ENCODE results near the gene CBLIF.

Gene CBLIF

GRCh38 chr11:59779487-59779886 is 65.8 kb downstream of the CBLIF start:
- no peak overlapping the region for H3K9ac ChIP-seq (ENCODE audit: low read length in 2 of 2)
- H3K4me1 ChIP-seq (ENCODE audit: control insufficient read depth, insufficient read depth, low read length) = no peaks in the 10 kb centered on the region
- no peaks in the 10 kb centered on the region for H3K27me3 ChIP-seq (ENCODE audit: control insufficient read depth in 1 of 2, insufficient read depth in 2 of 2, low read length in 2 of 2)
- no peak overlapping the region for H3K27ac ChIP-seq (ENCODE audit: low read length)
- H3K9me3 ChIP-seq (ENCODE audit: control insufficient read depth in 2 of 2, low read length in 2 of 2) = no peaks in the 10 kb centered on the region
- no peak overlapping the region for H3K4me3 ChIP-seq (ENCODE audit: low read length in 2 of 2)
- peaks cover 0 to 3% of the 10 kb centered on the region in 2 donors for H3K36me3 ChIP-seq (ENCODE audit: control insufficient read depth in 2 of 2, insufficient read depth in 2 of 2, low read length in 2 of 2)

Measured in stomach smooth muscle (tissue), 2 donors.